Glutamatergic neuron (in vitro differentiated cells): ENCODE measurements around the gene IL6R. TPM values are rescaled to one million over a fixed set of nuclear protein-coding genes. Genes with fewer than 3 reads are reported as not detected.

Experiments
- DNase-seq: peaks from one replicate; pipeline ENCODE4 v3.0.0; 2022
- H3K27ac Mint-ChIP-seq: one replicate; pipeline ENCODE4 v1.8.0; 2020; ENCODE audit warnings: mild to moderate bottlenecking, mixed read lengths, inconsistent platforms; ENCODE audit not compliant: unreplicated experiment
- H3K27me3 Mint-ChIP-seq: one replicate; pipeline ENCODE4 v1.8.0; 2020; ENCODE audit warnings: mild to moderate bottlenecking, moderate library complexity, mixed read lengths, inconsistent platforms; ENCODE audit not compliant: unreplicated experiment
- H3K36me3 Mint-ChIP-seq: one replicate; pipeline ENCODE4 v1.8.0; 2020; ENCODE audit warnings: mild to moderate bottlenecking, mixed read lengths, inconsistent platforms; ENCODE audit not compliant: unreplicated experiment
- H3K4me1 Mint-ChIP-seq: one replicate; pipeline ENCODE4 v1.8.0; 2020; ENCODE audit warnings: mild to moderate bottlenecking, low read depth, mixed read lengths, inconsistent platforms; ENCODE audit not compliant: unreplicated experiment
- H3K4me3 Mint-ChIP-seq: one replicate; pipeline ENCODE4 v1.8.0; 2020; ENCODE audit warnings: mild to moderate bottlenecking, mixed read lengths, inconsistent platforms; ENCODE audit not compliant: unreplicated experiment
- H3K9me3 Mint-ChIP-seq: one replicate; pipeline ENCODE4 v1.8.0; 2020; ENCODE audit warnings: mild to moderate bottlenecking, moderate library complexity, mixed read lengths, inconsistent platforms; ENCODE audit not compliant: unreplicated experiment
- total RNA-seq: library from RNA; stranded (reverse); fragmentation: NEBNext Ultra II Directional; extraction: Animal tissue kit (Norgen Biotek cat#: 25700); gene quantifications from one replicate; pipeline ENCODE4 v1.2.1, GENCODE V29; 2021; ENCODE audit not compliant: unreplicated experiment
- TF ChIP-seq, protein P1 (sequence below): fragments of 200-600 bp; sonication (generic); IDR thresholded peaks from one replicate; pipeline ENCODE4 v1.5.0; 2021; ENCODE audit not compliant: partially characterized antibody, unreplicated experiment

The IL6R gene
- total RNA-seq, 1 donor from 2014 or later: 1.6 TPM

DNA sequence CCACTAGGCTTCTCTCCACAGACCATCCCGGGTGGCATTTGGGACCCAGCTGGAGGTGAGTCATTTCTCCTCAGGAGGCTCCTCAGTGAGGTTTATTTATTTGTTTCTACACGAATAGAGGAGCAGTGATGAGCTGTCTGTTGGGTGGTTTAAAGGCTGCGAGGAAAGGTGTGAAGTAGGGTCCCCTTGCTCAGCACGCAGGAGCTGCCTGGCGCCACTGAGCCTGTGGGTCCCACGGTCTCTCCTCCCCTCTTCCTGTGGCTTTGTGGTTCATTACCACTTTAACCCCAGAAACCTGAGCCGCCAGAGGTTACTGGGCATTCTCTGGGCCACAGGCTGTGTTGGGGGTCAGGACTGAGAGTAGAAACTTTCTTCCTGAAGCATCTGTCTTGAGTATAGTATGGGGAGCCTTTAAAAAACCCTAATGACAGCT lies 39.9 kb downstream of the IL6R start:
- TF ChIP-seq, protein P1, sequence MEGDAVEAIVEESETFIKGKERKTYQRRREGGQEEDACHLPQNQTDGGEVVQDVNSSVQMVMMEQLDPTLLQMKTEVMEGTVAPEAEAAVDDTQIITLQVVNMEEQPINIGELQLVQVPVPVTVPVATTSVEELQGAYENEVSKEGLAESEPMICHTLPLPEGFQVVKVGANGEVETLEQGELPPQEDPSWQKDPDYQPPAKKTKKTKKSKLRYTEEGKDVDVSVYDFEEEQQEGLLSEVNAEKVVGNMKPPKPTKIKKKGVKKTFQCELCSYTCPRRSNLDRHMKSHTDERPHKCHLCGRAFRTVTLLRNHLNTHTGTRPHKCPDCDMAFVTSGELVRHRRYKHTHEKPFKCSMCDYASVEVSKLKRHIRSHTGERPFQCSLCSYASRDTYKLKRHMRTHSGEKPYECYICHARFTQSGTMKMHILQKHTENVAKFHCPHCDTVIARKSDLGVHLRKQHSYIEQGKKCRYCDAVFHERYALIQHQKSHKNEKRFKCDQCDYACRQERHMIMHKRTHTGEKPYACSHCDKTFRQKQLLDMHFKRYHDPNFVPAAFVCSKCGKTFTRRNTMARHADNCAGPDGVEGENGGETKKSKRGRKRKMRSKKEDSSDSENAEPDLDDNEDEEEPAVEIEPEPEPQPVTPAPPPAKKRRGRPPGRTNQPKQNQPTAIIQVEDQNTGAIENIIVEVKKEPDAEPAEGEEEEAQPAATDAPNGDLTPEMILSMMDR: no peak
- no peak for DNase-seq
- Mint-ChIP-seq H3K36me3 (no peaks in the 10 kb centered on the region), H3K27ac (no peak overlapping the region), H3K9me3 (peaks cover 2% of the 10 kb centered on the region), H3K4me3 (no peak overlapping the region), H3K27me3 (no peaks in the 10 kb centered on the region), H3K4me1 (no peaks in the 10 kb centered on the region)

DNA sequence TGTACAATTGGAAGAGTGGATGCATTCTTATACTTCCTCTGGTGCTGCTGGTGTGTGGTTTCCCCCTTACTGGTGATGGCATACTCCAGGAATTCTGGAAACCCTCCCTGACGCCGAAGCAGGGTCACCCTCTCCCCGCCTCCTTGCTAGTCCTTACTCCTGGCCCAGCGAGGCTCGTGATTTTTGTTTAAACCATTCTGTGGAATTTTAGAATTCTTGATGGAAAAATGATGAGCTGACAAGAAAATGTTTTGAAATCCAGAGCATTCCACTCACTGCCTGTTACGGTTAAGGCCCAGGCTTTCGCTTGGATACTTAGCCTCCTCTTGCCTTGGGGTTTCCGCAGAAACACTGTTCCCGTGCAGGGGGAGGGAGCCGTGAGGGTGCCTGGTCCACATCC lies 41.1 kb downstream of the IL6R start:
- Mint-ChIP-seq H3K9me3 (peaks cover 2% of the 10 kb centered on the region), H3K27me3 (no peaks in the 10 kb centered on the region), H3K36me3 (no peaks in the 10 kb centered on the region), H3K4me3 (no peak overlapping the region), H3K27ac (no peak overlapping the region), H3K4me1 (no peaks in the 10 kb centered on the region)
- TF ChIP-seq, protein P1: no peak
- DNase-seq: no peak

DNA sequence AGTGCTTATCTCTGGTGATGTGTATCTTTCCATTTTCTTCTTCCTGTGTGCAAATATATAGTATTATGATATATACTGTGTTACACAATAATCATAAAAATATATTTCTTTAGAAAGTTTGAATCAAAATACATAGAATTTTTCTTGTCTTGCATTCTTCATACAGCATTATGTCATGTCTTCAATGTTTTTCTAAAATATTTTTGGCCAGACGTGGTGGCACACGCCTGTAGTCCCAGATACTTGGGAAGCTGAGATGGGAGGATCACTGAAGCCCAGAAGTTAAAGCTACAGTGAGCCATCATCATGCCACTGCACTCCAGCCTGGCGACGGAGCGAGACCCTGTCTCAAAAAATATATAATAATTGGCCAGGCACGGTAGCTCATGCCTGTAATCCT lies 41.6 kb downstream of the IL6R start:
- no peak for DNase-seq
- Mint-ChIP-seq H3K4me3 (no peak overlapping the region), H3K27ac (no peak overlapping the region), H3K36me3 (peaks cover under 1% of the 10 kb centered on the region), H3K9me3 (peaks cover 2% of the 10 kb centered on the region), H3K4me1 (no peaks in the 10 kb centered on the region), H3K27me3 (peaks cover under 1% of the 10 kb centered on the region)
- TF ChIP-seq, protein P1: no peak

DNA sequence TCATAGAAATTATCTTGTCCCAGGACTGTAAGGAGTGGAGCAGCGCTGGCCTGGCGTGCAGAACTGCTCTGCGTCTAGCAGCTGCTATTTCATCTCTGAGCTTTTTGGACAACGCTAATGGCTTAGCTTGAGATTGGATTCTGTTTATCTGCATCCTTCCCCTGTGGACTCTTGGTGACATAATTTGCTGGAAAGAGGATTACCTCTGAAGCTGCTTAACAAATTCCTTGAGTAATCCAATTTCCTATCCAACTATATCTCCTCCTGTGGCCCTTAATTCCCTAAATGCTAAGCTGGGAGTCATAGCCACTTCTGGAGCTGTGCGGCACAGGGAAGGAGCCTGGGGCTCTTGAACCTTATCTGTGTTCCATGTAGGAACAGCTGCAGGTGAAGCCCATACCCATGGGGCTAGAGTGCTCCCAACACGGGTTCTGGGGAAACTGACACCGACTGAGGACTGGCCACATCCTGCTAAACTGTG lies 43.2 kb downstream of the IL6R start:
- peaks cover 6% of the 10 kb centered on the region for H3K27me3 Mint-ChIP-seq
- H3K9me3 Mint-ChIP-seq: peaks cover 6% of the 10 kb centered on the region
- H3K4me3 Mint-ChIP-seq: no peak overlapping the region
- TF ChIP-seq, protein P1: no peak
- no peak for DNase-seq
- peaks cover 6% of the 10 kb centered on the region for H3K36me3 Mint-ChIP-seq
- H3K27ac Mint-ChIP-seq: no peak overlapping the region
- H3K4me1 Mint-ChIP-seq: no peaks in the 10 kb centered on the region

DNA sequence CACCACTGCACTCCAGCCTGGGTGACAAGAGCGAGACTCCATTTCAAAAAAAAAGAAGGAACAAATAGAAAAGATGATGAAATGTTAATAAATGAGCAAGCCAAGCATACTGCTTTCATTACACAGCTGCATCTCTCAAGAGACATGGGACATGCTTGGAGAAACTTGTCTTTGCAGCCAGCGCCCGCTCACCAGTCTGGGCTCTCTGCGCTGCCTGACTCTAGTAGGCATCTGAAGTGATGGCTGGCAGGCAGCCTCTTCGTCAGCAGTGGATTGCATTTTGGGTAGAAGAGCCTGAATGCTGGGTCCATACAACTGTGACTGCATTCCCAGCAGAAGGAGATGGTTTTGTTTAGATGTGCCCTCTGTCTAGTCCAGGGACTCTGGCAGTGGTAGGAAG lies 48.0 kb downstream of the IL6R start:
- TF ChIP-seq, protein P1: no peak
- no peak overlapping the region for H3K27ac Mint-ChIP-seq

More for the DNA sequence above, 48.0 kb downstream of the IL6R start:
- Mint-ChIP-seq H3K9me3 (peaks cover 4% of the 10 kb centered on the region), H3K4me1 (peaks cover 3% of the 10 kb centered on the region), H3K36me3 (peaks cover 6% of the 10 kb centered on the region), H3K4me3 (no peak overlapping the region), H3K27me3 (peaks cover 6% of the 10 kb centered on the region)
- DNase-seq: no peak
